Trophoblast cell (in vitro differentiated cells and primary cell): ENCODE data around the gene KDM5B.
"Not testable (repeated sequence)": the region's sequence is repeated elsewhere in the genome, so short reads cannot be mapped to it uniquely, and the experiment has no call there.

Experiments used
- DNase-seq, 2 donors: peaks; one replicate each; pipeline ENCODE4 v3.0.0-alpha.2; 2016
- H2AFZ ChIP-seq: 2 replicates; pipeline ENCODE4 v1.6.1; 2013; ENCODE audit warnings: low read length, moderate library complexity, mild to moderate bottlenecking; ENCODE audit not compliant: insufficient read depth, poor library complexity
- H2AK5ac ChIP-seq: 2 replicates; pipeline ENCODE4 v1.6.1; 2013; ENCODE audit warnings: mild to moderate bottlenecking, low read length
- H2BK120ac ChIP-seq: 2 replicates; pipeline ENCODE4 v1.6.1; 2013; ENCODE audit warnings: low read length, mild to moderate bottlenecking, moderate library complexity; ENCODE audit not compliant: insufficient read depth, poor library complexity
- H2BK12ac ChIP-seq: 2 replicates; pipeline ENCODE4 v1.6.1; 2013; ENCODE audit warnings: mild to moderate bottlenecking, low read length, moderate library complexity
- H2BK5ac ChIP-seq: 2 replicates; pipeline ENCODE4 v1.6.1; 2013; ENCODE audit warnings: low read length, low read depth, moderate library complexity, mild to moderate bottlenecking; ENCODE audit not compliant: poor library complexity
- H3K14ac ChIP-seq: 2 replicates; pipeline ENCODE4 v1.6.1; 2013; ENCODE audit warnings: mild to moderate bottlenecking, low read length
- H3K18ac ChIP-seq: 2 replicates; pipeline ENCODE4 v1.6.1; 2013; ENCODE audit warnings: mild to moderate bottlenecking, low read length
- H3K23ac ChIP-seq: 2 replicates; pipeline ENCODE4 v1.6.1; 2013; ENCODE audit warnings: low read length
- H3K27ac ChIP-seq: 2 replicates; pipeline ENCODE4 v1.5.1; 2013; ENCODE audit warnings: low read depth, mild to moderate bottlenecking, inconsistent platforms, low read length, moderate library complexity
- H3K27me3 ChIP-seq: 2 replicates; pipeline ENCODE4 v1.6.1; 2013; ENCODE audit warnings: inconsistent platforms, mild to moderate bottlenecking, low read length, moderate library complexity; ENCODE audit not compliant: insufficient read depth
- H3K36me3 ChIP-seq, 2 experiments: 1 replicate in 1 of 2; 2 replicates in 1 of 2; pipeline ENCODE4 v1.6.1; 2013; ENCODE audit warnings: low read length in 2 of 2, mild to moderate bottlenecking in 2 of 2, moderate library complexity in 1 of 2; ENCODE audit not compliant: insufficient read depth in 2 of 2, control insufficient read depth in 1 of 2
- H3K4ac ChIP-seq: 2 replicates; pipeline ENCODE4 v1.6.1; 2013; ENCODE audit warnings: low read depth, mild to moderate bottlenecking, low read length, moderate library complexity
- H3K4me1 ChIP-seq, 2 experiments: 1 replicate in 1 of 2; 2 replicates in 1 of 2; pipeline ENCODE4 v1.6.1; 2013; ENCODE audit warnings: low read length in 2 of 2, mild to moderate bottlenecking in 2 of 2, moderate library complexity in 1 of 2; ENCODE audit not compliant: insufficient read depth in 2 of 2, control insufficient read depth in 1 of 2
- H3K4me2 ChIP-seq: 2 replicates; pipeline ENCODE4 v1.6.1; 2013; ENCODE audit warnings: inconsistent platforms, mild to moderate bottlenecking, low read length, moderate library complexity
- H3K4me3 ChIP-seq: 2 replicates; pipeline ENCODE4 v1.5.1; 2013; ENCODE audit warnings: mild to moderate bottlenecking, low read depth, low read length, inconsistent platforms
- H3K79me1 ChIP-seq: one replicate; pipeline ENCODE4 v1.6.1; 2013; ENCODE audit warnings: low read length
- H3K79me2 ChIP-seq: 2 replicates; pipeline ENCODE4 v1.6.1; 2013; ENCODE audit warnings: low read length, mild to moderate bottlenecking; ENCODE audit not compliant: control insufficient read depth, insufficient read depth, poor library complexity
- H3K9ac ChIP-seq: 2 replicates; pipeline ENCODE4 v1.6.1; 2013; ENCODE audit warnings: mild to moderate bottlenecking, low read length
- H3K9me3 ChIP-seq: 2 replicates; pipeline ENCODE4 v1.6.1; 2013; ENCODE audit warnings: low read depth, mild to moderate bottlenecking, control low read depth, inconsistent platforms, low read length; ENCODE audit not compliant: insufficient read depth
- H4K12ac ChIP-seq: 2 replicates; pipeline ENCODE4 v1.6.1; 2013; ENCODE audit warnings: low read depth, mild to moderate bottlenecking, low read length, moderate library complexity
- H4K8ac ChIP-seq: 2 replicates; pipeline ENCODE4 v1.6.1; 2013; ENCODE audit warnings: low read depth, mild to moderate bottlenecking, low read length, moderate library complexity
- H4K91ac ChIP-seq: one replicate; pipeline ENCODE4 v1.6.1; 2013; ENCODE audit warnings: low read depth, mild to moderate bottlenecking, low read length, moderate library complexity
- WGBS: extraction: QIAGEN DNeasy Blood & Tissue Kit; methylation state at CpG from one replicate; pipeline ENCODE4 v1.1.7; 2013; ENCODE audit warnings: missing lambda C conversion rate; ENCODE audit not compliant: insufficient read length, insufficient coverage; ENCODE audit errors: extremely low coverage; 5-methylcytosine and 5-hydroxymethylcytosine counted together

Gene KDM5B

DNA sequence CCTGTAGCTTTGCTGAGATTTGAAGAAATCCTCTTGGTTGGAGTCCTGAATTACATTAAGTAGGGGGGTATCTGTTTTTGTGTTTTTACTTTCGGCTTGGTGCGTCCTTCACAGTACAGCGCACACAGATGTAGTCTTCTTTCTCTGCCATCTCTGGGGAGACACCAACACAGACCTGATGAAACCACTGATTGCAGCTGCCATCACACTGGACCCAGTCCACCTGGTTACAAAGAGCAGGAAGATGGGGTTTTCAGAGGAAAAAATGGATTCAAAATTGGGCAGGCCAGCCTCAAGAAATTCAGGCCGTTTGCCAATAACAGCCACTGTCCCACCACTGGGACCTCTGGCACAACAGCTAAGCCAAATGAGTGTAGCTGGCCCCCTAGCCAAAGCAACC, 79.3 kb downstream of the KDM5B start:
- DNase-seq, result no peak
- Histone ChIP-seq H3K27me3 (no peaks in the 10 kb centered on the region), H2BK120ac (no peak overlapping the region), H3K36me3 (peaks cover 21 to 64% of the 10 kb centered on the region in 2 experiments), H4K91ac (no peak overlapping the region), H3K79me1 (no peaks in the 10 kb centered on the region), H3K79me2 (no peaks in the 10 kb centered on the region), H3K18ac (no peak overlapping the region), H3K4me3 (no peak overlapping the region), H3K9me3 (no peaks in the 10 kb centered on the region), H3K4me2 (no peak overlapping the region), H2BK5ac (no peak overlapping the region), H4K12ac (no peak overlapping the region), H3K27ac (no peak overlapping the region), H4K8ac (no peak overlapping the region), H3K9ac (no peak overlapping the region), H3K4ac (no peak overlapping the region), H2AK5ac (no peak overlapping the region), H2AFZ (no peak overlapping the region), H3K23ac (no peak overlapping the region), H3K4me1 (no peaks in the 10 kb centered on the region), H3K14ac (no peak overlapping the region), H2BK12ac (no peak overlapping the region)
- no CpG with 5 or more reads among the region's 4 CpGs for WGBS

DNA sequence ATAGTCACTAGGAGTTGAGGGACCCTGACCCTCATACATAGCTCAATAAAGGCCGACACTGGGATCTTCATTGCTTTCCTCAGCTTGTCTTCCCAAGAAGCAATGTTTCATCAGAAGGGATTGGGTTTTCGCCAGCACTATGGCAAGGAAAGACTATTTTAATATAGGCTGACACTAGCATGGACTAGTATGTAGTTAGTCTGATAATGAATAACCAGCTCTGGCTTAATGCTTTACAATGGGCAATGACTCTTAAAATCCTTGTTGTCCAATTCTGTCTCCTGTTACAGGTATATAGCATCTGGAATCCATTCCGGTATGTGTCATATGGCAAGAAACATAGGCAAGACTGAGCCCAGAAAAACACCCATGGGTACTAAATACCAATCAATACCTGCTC, 82.7 kb downstream of the KDM5B start:
- no peak overlapping the region for H3K27ac ChIP-seq
- no CpG with 5 or more reads among the region's 3 CpGs for WGBS

DNA sequence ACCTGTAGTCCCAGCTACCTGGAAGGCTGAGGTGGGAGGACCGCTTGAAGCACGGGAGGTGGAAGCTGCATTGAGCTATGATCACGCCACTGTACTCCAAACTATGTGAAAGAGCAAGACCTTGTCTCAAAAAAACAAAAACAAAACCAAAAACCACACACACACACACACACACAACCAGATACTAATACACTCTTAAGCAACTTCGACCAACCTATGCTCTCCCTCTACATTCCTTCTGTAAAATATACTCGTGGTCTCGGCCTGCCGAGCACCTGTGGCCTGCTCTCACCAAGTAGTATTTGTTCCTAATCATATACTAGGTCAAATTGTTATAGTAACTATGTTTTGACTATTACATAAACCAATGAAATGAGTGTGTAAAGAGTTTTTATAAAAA, 84.5 kb downstream of the KDM5B start:
- Histone ChIP-seq H3K9ac (no peak overlapping the region), H3K4me1 (no peaks in the 10 kb centered on the region), H2BK120ac (no peak overlapping the region), H3K4me3 (no peak overlapping the region), H3K27me3 (no peaks in the 10 kb centered on the region), H2AFZ (no peak overlapping the region), H2BK12ac (no peak overlapping the region), H3K79me2 (no peaks in the 10 kb centered on the region), H4K91ac (no peak overlapping the region), H4K8ac (no peak overlapping the region), H3K14ac (no peak overlapping the region), H3K27ac (no peak overlapping the region), H3K9me3 (no peaks in the 10 kb centered on the region), H3K79me1 (no peaks in the 10 kb centered on the region), H3K4me2 (no peak overlapping the region), H3K18ac (no peak overlapping the region), H4K12ac (no peak overlapping the region), H3K36me3 (peaks cover 3 to 21% of the 10 kb centered on the region in 2 experiments), H3K23ac (no peak overlapping the region), H2AK5ac (no peak overlapping the region), H2BK5ac (no peak overlapping the region), H3K4ac (no peak overlapping the region)
- WGBS, result no CpG with 5 or more reads among the region's 7 CpGs
- no peak for DNase-seq

More for the DNA sequence above, 82.7 kb downstream of the KDM5B start:
- Histone ChIP-seq H3K79me2 (no peaks in the 10 kb centered on the region), H3K4ac (no peak overlapping the region), H4K91ac (no peak overlapping the region), H2AK5ac (no peak overlapping the region), H2BK5ac (no peak overlapping the region), H3K9me3 (no peaks in the 10 kb centered on the region), H3K14ac (no peak overlapping the region), H3K27me3 (no peaks in the 10 kb centered on the region), H2AFZ (no peak overlapping the region), H2BK12ac (no peak overlapping the region), H2BK120ac (no peak overlapping the region), H3K4me1 (no peaks in the 10 kb centered on the region), H3K4me3 (no peak overlapping the region), H3K18ac (no peak overlapping the region), H3K4me2 (no peak overlapping the region), H3K79me1 (no peaks in the 10 kb centered on the region), H3K36me3 (peaks cover 13 to 39% of the 10 kb centered on the region in 2 experiments), H4K12ac (no peak overlapping the region), H3K9ac (no peak overlapping the region), H4K8ac (no peak overlapping the region), H3K23ac (no peak overlapping the region)
- DNase-seq, result no peak

DNA sequence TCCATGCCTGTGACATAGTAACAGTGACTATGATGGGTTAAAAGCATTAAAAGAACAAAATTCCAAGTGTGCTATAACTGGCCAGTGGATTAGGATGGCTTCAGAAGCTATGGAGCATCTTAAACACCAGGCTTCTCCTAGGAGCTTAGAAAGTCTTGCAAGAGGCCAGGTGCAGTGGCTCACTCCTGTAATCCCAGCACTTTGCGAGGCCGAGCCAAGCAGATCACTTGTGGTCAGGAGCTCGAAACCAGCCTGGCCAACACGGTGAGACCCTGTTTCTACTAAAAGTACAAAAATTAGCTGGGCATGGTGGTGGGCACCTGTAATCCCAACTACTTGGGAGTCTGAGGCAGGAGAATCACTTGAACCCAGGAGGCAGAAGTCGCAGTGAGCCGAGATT, 85.2 kb downstream of the KDM5B start:
- not testable (repeated sequence) for H3K18ac ChIP-seq, H4K8ac ChIP-seq, H3K9ac ChIP-seq, H2AFZ ChIP-seq, H3K79me1 ChIP-seq, H3K4ac ChIP-seq, H2AK5ac ChIP-seq, H3K9me3 ChIP-seq, H3K23ac ChIP-seq, H4K91ac ChIP-seq, H4K12ac ChIP-seq, H2BK5ac ChIP-seq, H3K27me3 ChIP-seq, H2BK120ac ChIP-seq, H3K27ac ChIP-seq, H3K79me2 ChIP-seq, H3K4me3 ChIP-seq, H2BK12ac ChIP-seq, H3K4me2 ChIP-seq, DNase-seq, H3K4me1 ChIP-seq, H3K14ac ChIP-seq
- whole genome bisulfite sequencing, result no CpG with 5 or more reads among the region's 6 CpGs
- H3K36me3 ChIP-seq, result peaks cover 3 to 21% of the 10 kb centered on the region in 2 experiments
